Urinary bladder (tissue), 4 donors: ENCODE data around the gene GPS1. TPM values are rescaled to one million over a fixed set of nuclear protein-coding genes. Genes with fewer than 3 reads are reported as not detected.

Source experiments
- DNase-seq: peaks from one replicate; pipeline ENCODE4 v3.0.0-alpha.2; 2015; ENCODE audit errors: extremely low spot score
- H3K27ac ChIP-seq: one replicate; pipeline ENCODE4 v1.5.1; 2013; ENCODE audit warnings: low read depth, mild to moderate bottlenecking, moderate library complexity
- H3K36me3 ChIP-seq: one replicate; pipeline ENCODE4 v1.6.1; 2013; ENCODE audit warnings: mild to moderate bottlenecking, moderate library complexity; ENCODE audit not compliant: insufficient read depth
- H3K4me1 ChIP-seq: one replicate; pipeline ENCODE4 v1.6.1; 2013; ENCODE audit warnings: mild to moderate bottlenecking, moderate library complexity; ENCODE audit not compliant: insufficient read depth
- H3K4me3 ChIP-seq: one replicate; pipeline ENCODE4 v1.5.1; 2013; ENCODE audit warnings: low read depth, low read length
- WGBS: extraction: QIAGEN DNeasy Blood & Tissue Kit; methylation state at CpG from one replicate; pipeline ENCODE4 v1.1.7; 2013; 5-methylcytosine and 5-hydroxymethylcytosine counted together
- polyA plus RNA-seq: library from polyadenylated mRNA; stranded (reverse); fragments of 200-250 nt; gene quantifications from one replicate; pipeline ENCODE4 v1.2.3, GENCODE V29; 2013
- total RNA-seq: library from RNA; depleted of rRNA; stranded (reverse); fragments of >200 nt; gene quantifications from one replicate; pipeline ENCODE4 v1.2.3, GENCODE V29; 2014
- donor health status: healthy with polysubstance abuse.
- donor health status: healthy.

The GPS1 gene
- total and polyA plus RNA-seq, 2 donors = 37.3 to 95.4 TPM

- 93% methylated on average over 16 of the region's 16 CpGs for WGBS
Measured at GRCh38 chr17:82049521-82049971, 2.2 kb upstream of the GPS1 start.

GRCh38 chr17:82050152-82050760, 1.4 kb upstream of the GPS1 start:
- no peak for DNase-seq
- Histone ChIP-seq H3K4me3 (peak overlapping the region; percentile 96), H3K36me3 (peaks cover 2% of the 10 kb centered on the region), H3K4me1 (peaks cover 2% of the 10 kb centered on the region), H3K27ac (no peak overlapping the region)
- WGBS = 87% methylated on average over 28 of the region's 28 CpGs

More at GRCh38 chr17:82049521-82049971, 2.2 kb upstream of the GPS1 start:
- Histone ChIP-seq H3K27ac (no peak overlapping the region), H3K4me1 (peaks cover 2% of the 10 kb centered on the region), H3K36me3 (peaks cover 2% of the 10 kb centered on the region), H3K4me3 (no peak overlapping the region)
- no peak for DNase-seq

- Histone ChIP-seq H3K27ac (no peak overlapping the region), H3K36me3 (peaks cover 2% of the 10 kb centered on the region), H3K4me3 (peak overlapping the region; percentile 96), H3K4me1 (peaks cover 2% of the 10 kb centered on the region)
- DNase-seq = no peak
- WGBS = 12% methylated on average over 79 of the region's 79 CpGs
Measured at GRCh38 chr17:82050761-82051641, 697 bp upstream of the GPS1 start.

GRCh38 chr17:82052638-82053059, 951 bp downstream of the GPS1 start:
- H3K36me3 ChIP-seq = peaks cover 5% of the 10 kb centered on the region
- peaks cover 2% of the 10 kb centered on the region for H3K4me1 ChIP-seq
- DNase-seq = no peak
- WGBS = 28% methylated on average over 19 of the region's 19 CpGs
- peak overlapping the region; percentile 96 for H3K4me3 ChIP-seq
- H3K27ac ChIP-seq = no peak overlapping the region

GRCh38 chr17:82053130-82053529, 1.4 kb downstream of the GPS1 start:
- Histone ChIP-seq H3K4me1 (peaks cover 2% of the 10 kb centered on the region), H3K27ac (no peak overlapping the region), H3K4me3 (no peak overlapping the region), H3K36me3 (peaks cover 5% of the 10 kb centered on the region)
- 92% methylated on average over 19 of the region's 19 CpGs for WGBS
- DNase-seq = no peak

- no peak overlapping the region for H3K27ac ChIP-seq
- DNase-seq = no peak
- WGBS = 92% methylated on average over 28 of the region's 28 CpGs
- peaks cover 5% of the 10 kb centered on the region for H3K36me3 ChIP-seq
- no peak overlapping the region for H3K4me3 ChIP-seq
- peaks cover 2% of the 10 kb centered on the region for H3K4me1 ChIP-seq
Measured at GRCh38 chr17:82053556-82054263, 2.0 kb downstream of the GPS1 start.

GRCh38 chr17:82054351-82055022, 2.8 kb downstream of the GPS1 start:
- DNase-seq = no peak
- peaks cover 5% of the 10 kb centered on the region for H3K36me3 ChIP-seq
- no peak overlapping the region for H3K4me3 ChIP-seq
- H3K4me1 ChIP-seq = peaks cover 2% of the 10 kb centered on the region
- H3K27ac ChIP-seq = no peak overlapping the region
- WGBS = 90% methylated on average over 38 of the region's 38 CpGs

GRCh38 chr17:82055023-82055964, 3.6 kb downstream of the GPS1 start:
- DNase-seq = no peak
- Histone ChIP-seq H3K4me1 (peaks cover 2% of the 10 kb centered on the region), H3K36me3 (peaks cover 6% of the 10 kb centered on the region), H3K27ac (no peak overlapping the region), H3K4me3 (no peak overlapping the region)
- WGBS = 84% methylated on average over 26 of the region's 26 CpGs

- WGBS = 88% methylated on average over 28 of the region's 28 CpGs
- H3K27ac ChIP-seq = no peak overlapping the region
- peaks cover 2% of the 10 kb centered on the region for H3K4me1 ChIP-seq
- peaks cover 6% of the 10 kb centered on the region for H3K36me3 ChIP-seq
- H3K4me3 ChIP-seq = no peak overlapping the region
- DNase-seq = no peak
Measured at GRCh38 chr17:82055965-82056728, 4.4 kb downstream of the GPS1 start.

- 80% methylated on average over 29 of the region's 29 CpGs for WGBS
- Histone ChIP-seq H3K27ac (no peak overlapping the region), H3K4me3 (no peak overlapping the region), H3K4me1 (peaks cover 2% of the 10 kb centered on the region), H3K36me3 (peaks cover 6% of the 10 kb centered on the region)
- no peak for DNase-seq
Measured at GRCh38 chr17:82056729-82057621, 5.3 kb downstream of the GPS1 start.

GRCh38 chr17:82058230-82058854, 6.6 kb downstream of the GPS1 start:
- Histone ChIP-seq H3K36me3 (peaks cover 6% of the 10 kb centered on the region), H3K4me3 (no peak overlapping the region), H3K27ac (no peak overlapping the region), H3K4me1 (no peaks in the 10 kb centered on the region)
- no peak for DNase-seq
- WGBS = 75% methylated on average over 17 of the region's 17 CpGs
